Measurements from ENCODE around the gene ADRA1B.

- TF ChIP-seq CTCF (IDR thresholded peaks at IDR 0.05; ENCODE audit: insufficient read depth, low read length, poor library complexity, severe bottlenecking): no peak
- no peak for TF ChIP-seq EZH2phosphoT487 (conservative IDR thresholded peaks at IDR 0.05; ENCODE audit: low read length)
Measured at GRCh38 chr5:159911349-159911748, 4.9 kb upstream of the ADRA1B start.

Data from SU-DHL-6 (cell line).